NCI-H446 (cell line): ENCODE data around the gene USP13.
"Not testable (repeated sequence)": the region's sequence is repeated elsewhere in the genome, so short reads cannot be mapped to it uniquely, and the experiment has no call there.

Experiments
- DNase-seq, 2 experiments: peaks; one replicate each; lab custom pipeline; 2025; lab: John Stamatoyannopoulos, UW

USP13 gene

GRCh38 chr3:179652447-179653095 lies at the start of gene USP13:
Gene USP13, plus strand, starts transcription at chr3:179653040. Its CDS starts 186 bp downstream, at chr3:179653226.
- DNase-seq, result peak; percentile 80 to 86

GRCh38 chr3:179603321-179603720 lies 49.5 kb upstream of the USP13 start:
- DNase-seq, result no peak

DNA sequence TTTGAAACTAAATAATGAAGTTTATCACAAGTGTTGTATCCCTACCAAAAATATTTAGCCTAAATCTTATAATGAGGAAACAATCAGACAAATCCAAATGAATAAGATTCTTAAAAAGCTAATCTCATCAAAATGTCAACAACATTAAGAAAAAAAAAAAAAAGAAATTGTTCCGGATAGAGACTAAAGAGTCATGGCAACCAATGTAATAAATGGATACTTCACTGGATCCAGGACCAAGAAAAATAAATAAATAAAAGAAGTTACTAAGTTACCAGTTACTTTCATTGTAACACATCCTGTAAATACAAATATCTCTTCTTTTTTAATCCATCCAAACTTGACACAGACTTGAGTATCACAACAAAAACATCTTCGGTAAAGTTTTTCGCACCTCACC lies 49.0 kb upstream of the USP13 start:
- no peak for DNase-seq

- DNase-seq, result peak; percentile 97
Observed at GRCh38 chr3:179604321-179605078, 48.3 kb upstream of the USP13 start, which contains the start of the genes MRPL47 and NDUFB5. Gene MRPL47, minus strand, starts transcription at chr3:179604638. Its CDS starts 14 bp downstream, at chr3:179604624. Gene NDUFB5, plus strand, starts transcription at chr3:179604794. Its CDS starts 22 bp downstream, at chr3:179604816.

- no peak for DNase-seq
Observed at GRCh38 chr3:179606534-179607085, 46.2 kb upstream of the USP13 start.

DNA sequence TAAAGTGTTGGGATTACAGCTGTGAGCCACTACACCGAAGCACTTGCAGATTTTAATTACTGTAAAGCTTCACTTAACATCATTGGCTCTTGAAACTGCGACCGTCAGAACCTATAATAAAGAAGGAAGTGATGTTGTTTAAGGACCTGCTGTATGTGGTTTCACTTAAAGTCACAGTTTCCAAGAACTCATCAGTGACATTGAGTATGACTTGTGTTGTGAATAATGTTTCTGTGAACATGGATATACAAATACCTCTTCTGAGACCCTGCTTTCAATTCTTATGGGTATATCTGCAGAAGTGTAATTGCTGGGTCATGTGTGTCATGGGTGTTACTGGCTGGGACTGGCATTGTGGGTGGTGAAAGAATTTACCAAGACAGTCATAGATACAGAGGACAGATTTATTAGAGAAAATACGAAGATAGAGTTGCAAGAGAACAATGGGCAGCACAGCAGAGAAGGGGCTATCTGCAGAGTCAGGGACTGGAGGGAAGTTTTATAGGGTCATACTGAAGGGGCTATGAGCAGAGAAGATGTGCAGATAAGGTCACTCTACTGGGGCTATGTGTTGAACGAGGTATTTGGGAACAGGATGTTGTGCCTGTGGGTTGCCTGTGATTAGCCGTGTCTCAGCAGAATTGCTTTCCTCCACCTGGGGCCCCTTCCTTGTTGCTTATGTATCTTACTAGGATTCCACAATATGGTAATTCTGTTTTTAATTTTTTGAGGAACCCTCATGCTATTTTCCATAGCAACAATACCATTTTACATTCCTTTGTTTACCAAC lies 43.7 kb upstream of the USP13 start:
- DNase-seq, result no peak

DNA sequence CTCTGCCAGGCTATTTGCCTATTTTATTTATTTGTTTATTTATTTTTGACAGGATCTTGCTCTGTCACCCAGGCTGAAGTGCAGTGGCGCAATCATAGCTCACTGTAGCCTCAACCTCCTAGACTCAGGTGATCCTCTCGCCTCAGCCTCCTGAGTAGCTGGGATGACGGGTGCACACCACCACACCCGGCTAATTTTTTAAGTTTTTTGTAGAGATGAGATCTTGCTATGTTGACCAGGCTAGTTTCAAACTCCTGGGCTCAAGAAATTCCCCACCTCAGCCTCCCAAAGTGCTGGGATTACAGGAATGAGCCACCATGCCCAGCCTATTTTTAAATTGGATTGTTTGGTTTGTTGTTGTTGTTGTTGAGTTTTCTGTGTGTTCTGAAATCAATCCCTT lies 42.8 kb upstream of the USP13 start:
- no peak for DNase-seq

DNA sequence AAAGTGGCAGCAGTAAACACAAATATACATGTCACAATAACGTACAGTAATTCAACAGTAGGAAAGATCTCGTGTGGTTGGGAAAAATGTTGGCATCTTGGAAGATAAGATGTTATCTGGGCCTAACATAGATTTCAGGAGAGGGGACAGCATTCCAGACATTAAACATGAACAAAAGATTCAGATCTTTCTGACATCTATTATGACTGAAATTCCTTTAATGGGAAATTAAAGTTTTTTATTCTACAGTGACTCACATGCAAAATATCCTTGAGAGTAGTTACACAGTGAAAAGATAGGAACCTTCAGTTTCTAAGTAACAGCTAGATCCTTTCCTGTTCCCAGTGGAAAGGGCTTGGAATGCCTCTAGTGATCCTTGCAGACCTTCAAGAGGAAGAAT lies 39.0 kb upstream of the USP13 start:
- no peak for DNase-seq

DNA sequence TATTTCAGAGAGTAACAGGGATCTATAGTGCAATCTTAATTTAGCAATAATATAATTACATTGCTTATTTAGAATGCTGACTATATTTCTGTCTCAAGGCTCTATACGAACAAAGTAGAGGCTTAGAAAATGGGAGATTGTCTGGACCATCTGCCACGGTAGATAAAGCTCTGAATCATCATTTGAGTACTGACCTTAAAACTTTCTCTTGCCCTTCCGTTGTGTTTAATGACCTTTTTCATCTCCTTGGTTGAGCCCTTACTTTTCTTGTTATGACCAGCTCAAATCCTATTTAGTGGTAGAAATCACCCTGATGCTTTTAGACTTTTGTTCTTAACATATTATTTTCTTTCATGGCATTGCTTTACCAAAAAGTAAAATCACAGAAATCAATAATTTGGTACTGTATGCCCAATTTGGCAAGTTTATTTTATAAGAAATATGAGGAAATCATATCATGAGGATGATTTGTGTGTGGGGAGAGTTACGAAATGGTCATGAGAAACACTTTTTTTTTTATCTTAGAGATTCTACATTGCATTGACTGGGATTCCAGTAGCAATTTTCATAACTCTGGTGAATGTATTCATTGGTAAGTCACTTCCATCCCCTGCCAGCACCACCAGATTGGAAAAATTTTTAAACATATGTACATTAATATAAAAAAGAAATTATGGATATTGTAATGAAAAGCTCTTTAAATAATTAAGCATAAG lies 37.2 kb upstream of the USP13 start:
- no peak for DNase-seq

GRCh38 chr3:179622023-179622422 lies 30.8 kb upstream of the USP13 start:
- no peak for DNase-seq

- DNase-seq, result no peak
Observed at GRCh38 chr3:179624451-179624850, 28.4 kb upstream of the USP13 start.

GRCh38 chr3:179630753-179631451 lies 21.9 kb upstream of the USP13 start:
- DNase-seq, result no peak

DNA sequence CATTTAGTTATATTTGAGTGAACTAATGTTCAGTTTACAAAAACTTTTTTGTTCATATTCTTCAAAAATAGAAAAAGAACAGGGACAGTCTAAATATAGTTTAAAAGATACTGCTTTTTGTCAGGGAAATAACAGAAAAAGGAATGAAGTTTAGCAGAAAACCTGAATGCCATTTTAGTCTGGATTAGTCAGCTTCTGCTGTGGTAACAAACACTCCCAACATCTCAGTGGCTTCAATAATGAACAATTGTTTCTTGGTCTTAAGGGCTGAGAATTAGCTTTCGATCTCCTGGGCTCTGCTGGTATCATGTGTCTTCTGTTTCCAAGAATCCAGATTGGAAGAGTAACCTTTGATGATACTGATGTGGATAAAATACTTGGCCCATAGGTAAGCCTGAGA lies 12.4 kb upstream of the USP13 start:
- DNase-seq, result no peak

DNA sequence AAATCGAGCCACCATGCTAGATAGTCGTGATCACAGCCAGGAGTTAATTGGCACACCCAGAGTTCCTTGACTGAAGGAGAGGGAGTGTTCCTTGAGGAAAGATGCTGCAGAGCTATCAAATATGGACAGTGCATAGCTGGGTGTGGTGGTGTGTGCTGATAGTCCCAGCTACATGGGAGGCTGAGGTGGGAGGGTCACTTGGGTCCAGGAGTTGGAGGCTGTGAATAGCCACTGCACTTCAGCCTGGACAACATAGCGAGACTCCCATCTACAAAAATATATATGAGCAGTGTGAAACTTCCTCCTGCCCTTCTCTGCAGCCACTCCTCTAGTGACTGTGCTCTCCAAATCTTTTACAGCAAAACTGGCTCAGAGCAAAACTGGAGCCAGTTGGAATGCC lies 10.0 kb upstream of the USP13 start:
- DNase-seq, result no peak

DNA sequence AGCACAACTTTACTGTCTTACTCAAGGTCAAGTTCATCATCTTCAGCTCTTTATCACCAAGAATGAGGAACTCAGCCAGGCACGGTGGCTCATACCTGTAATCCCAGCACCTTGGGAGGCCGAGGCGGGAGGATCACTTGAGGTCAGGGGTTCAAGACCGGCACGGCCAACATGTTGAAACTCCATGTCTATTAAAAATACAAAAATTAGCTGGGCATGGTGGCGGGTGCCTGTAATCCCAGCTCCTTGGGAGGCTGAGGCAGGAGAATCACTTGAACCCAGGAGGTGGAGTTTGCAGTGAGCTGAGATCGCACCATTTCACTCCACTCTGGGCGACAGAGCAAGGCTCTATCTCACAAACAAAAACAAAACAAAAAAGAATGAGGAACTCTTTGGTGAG lies 9.0 kb upstream of the USP13 start:
- DNase-seq, result not testable (repeated sequence)

GRCh38 chr3:179646177-179646576 lies 6.7 kb upstream of the USP13 start:
- no peak for DNase-seq

DNA sequence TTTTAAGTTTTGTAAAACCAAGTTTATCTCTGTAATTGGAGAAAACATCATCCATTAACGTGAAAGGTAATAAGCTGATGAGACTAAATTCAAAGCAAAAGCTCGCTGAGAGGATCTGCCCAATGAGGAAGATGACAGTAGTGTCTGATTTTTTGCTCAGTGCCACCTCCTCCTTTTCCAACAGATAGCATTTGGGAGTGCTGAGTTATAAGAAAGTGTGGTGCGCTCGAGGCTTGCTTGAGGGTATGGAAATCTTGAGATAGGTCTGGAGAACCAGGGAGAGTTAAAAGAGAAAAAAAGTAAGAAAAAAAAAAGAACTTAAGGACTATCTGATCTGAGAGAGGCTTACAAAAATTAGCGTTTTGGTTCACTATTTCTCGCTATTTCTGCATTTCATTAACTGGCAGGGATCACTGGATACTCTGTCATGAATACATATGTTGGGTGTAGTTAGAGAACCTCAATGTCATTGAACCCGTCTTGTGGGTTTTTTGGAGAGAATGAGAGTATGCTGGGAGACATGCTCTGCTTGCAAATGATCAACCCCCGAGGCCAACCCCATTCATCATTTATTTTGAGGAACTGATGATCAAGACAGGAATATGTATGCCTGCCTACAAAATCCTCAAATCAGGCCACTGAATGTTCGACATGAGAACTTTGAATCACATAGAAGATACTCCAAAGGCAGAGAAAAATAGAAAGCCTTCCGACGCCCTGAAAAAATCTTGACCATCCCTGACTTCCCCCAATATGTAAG lies 973 bp upstream of the USP13 start:
- DNase-seq, result no peak

- peak; percentile 48 to 73 for DNase-seq
Observed at GRCh38 chr3:179653096-179653797, 407 bp downstream of the USP13 start.

DNA sequence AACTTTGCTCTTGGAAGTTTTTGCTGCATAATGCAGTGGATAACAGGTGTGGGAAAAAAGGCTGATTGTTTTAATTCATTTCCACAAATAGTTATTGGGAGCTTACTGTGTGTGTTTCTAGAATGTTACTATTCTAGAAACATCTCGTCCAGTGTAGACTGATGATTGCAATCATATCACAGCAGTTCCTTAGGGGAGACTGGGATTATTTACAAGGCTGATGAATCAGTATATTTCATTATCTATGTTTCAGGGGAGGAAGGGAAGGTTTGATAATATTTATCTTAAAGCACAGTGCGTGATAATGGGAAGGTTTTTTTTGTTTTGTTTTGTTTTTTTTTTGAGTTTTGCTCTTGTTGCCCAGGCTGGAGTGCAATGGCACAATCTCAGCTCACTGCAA lies 2.4 kb downstream of the USP13 start:
- no peak for DNase-seq

- no peak for DNase-seq
Observed at GRCh38 chr3:179658606-179659005, 5.8 kb downstream of the USP13 start.
